Lower leg skin (tissue), 3 donors: Measurements from ENCODE around the gene VWA8.

ENCODE experiments used
- CTCF ChIP-seq, 3 donors: fragments of 450-650 bp; IDR thresholded peaks; one replicate each; pipeline ENCODE4 v1.5.1; 2016; ENCODE audit warnings: antibody characterized with exemption in 3 of 3, mild to moderate bottlenecking in 3 of 3, moderate library complexity in 2 of 3
- POLR2A ChIP-seq, 2 donors: fragments of 450-650 bp; IDR thresholded peaks; one replicate each; pipeline ENCODE4 v1.6.1; 2016 to 2017; ENCODE audit warnings: antibody characterized with exemption in 2 of 2, mild to moderate bottlenecking in 1 of 2, moderate library complexity in 1 of 2

- TF ChIP-seq CTCF (IDR thresholded peaks at IDR 0.05) = no peak
- TF ChIP-seq POLR2A (IDR thresholded peaks at IDR 0.05) = no peak
These were observed 186.2 kb downstream of the VWA8 start for GRCh38 chr13:41774605-41775218.
